Activated B cell treated with CpG ODN at 0.5 μM for 24 hours (primary cell): ENCODE results near the gene ARL4A. TPM values are rescaled to one million over a fixed set of nuclear protein-coding genes. Genes with fewer than 3 reads are reported as not detected.

Experiments
- ATAC-seq: fragments of 200-7000 bp; cut with Tn5 transposase; one replicate; pipeline ENCODE4 v1.10.0; 2021; ENCODE audit warnings: low read depth, mild to moderate bottlenecking, moderate library complexity
- CTCF ChIA-PET: fragments of 350-600 bp; sonication (Branson Sonifier 250); formaldehyde crosslinking; loops from one replicate; lab custom pipeline; 2021; ENCODE audit warnings: antibody characterized with exemption; lab: Charles Lee
- POLR2A ChIA-PET: fragments of 350-600 bp; sonication (Branson Sonifier 250); formaldehyde crosslinking; loops from one replicate; lab custom pipeline; 2021; ENCODE audit warnings: antibody characterized with exemption; lab: Charles Lee
- DNase-seq: peaks from one replicate; pipeline ENCODE4 v3.0.0; 2022
- H3K27ac Mint-ChIP-seq: one replicate; pipeline ENCODE4 v1.8.0; 2020; ENCODE audit warnings: mixed read lengths
- H3K27me3 Mint-ChIP-seq: one replicate; pipeline ENCODE4 v1.8.0; 2021; ENCODE audit warnings: mixed read lengths
- H3K36me3 Mint-ChIP-seq: one replicate; pipeline ENCODE4 v1.8.0; 2021; ENCODE audit warnings: low read depth, mixed read lengths
- H3K4me1 Mint-ChIP-seq: one replicate; pipeline ENCODE4 v1.8.0; 2021; ENCODE audit warnings: mixed read lengths
- H3K4me3 Mint-ChIP-seq: one replicate; pipeline ENCODE4 v1.8.0; 2020; ENCODE audit warnings: mild to moderate bottlenecking, mixed read lengths
- H3K9me3 Mint-ChIP-seq: one replicate; pipeline ENCODE4 v1.8.0; 2020; ENCODE audit warnings: mixed read lengths
- CTCF ChIP-seq: fragments of 200-600 bp; IDR thresholded peaks from one replicate; pipeline ENCODE4 v1.8.0; 2022; ENCODE audit warnings: antibody characterized with exemption, mild to moderate bottlenecking
- intact Hi-C: fragments of 100-400 bp; cut with micrococcal nuclease; formaldehyde crosslinking; loops from one replicate; pipeline ENCODE4 v1.15.1; 2024
- total RNA-seq: library from RNA; stranded (reverse); gene quantifications from 2 replicates; pipeline ENCODE4 v1.2.3, GENCODE V29; 2022

Gene ARL4A
- total RNA-seq, 1 donor from 2014 or later: 11.9 TPM

DNA sequence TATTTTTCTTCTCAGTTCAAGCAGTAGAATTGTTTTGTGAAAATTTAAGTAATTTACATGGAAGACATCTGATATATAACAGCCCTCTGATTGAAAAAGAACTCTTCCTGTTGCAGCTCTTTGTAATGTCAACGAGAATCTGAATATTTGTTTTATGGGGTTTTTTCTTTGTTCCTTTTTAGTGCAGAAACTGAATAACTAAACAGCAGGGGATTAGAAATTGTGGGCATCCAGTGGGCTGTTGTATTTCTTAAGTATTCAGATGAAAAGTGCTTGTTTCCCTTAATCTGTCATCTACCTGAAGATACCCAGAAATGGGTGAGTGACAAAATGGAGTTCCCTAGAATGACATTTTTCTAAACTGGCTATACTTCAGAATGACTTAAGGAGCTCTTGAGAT, 7.4 kb downstream of the ARL4A start:
- H3K4me3 Mint-ChIP-seq: no peak overlapping the region
- no peak for TF ChIP-seq CTCF

GRCh38 chr7:12695965-12696364, 8.5 kb downstream of the ARL4A start:
- Mint-ChIP-seq H3K4me3 (no peak overlapping the region), H3K36me3 (no peaks in the 10 kb centered on the region), H3K27me3 (no peaks in the 10 kb centered on the region), H3K9me3 (no peaks in the 10 kb centered on the region), H3K27ac (no peak overlapping the region), H3K4me1 (peaks cover 6% of the 10 kb centered on the region)
- ChIA-PET CTCF (interaction anchor here (2.9 kb wide), 1 partner anchor 10 kb away, joined by 13 read pairs; the partner anchor contains the start of gene ARL4A), POLR2A (interaction anchor here (3.0 kb wide), 1 partner anchor 9 kb away, joined by 11 read pairs; the partner anchor contains the start of gene ARL4A)
- TF ChIP-seq CTCF: no peak
- DNase-seq (no peak), ATAC-seq (no peak)
- intact Hi-C loops: no loop called here

More for the DNA sequence above, 7.4 kb downstream of the ARL4A start:
- ChIA-PET POLR2A (interaction anchor here (3.0 kb wide), 1 partner anchor 8 kb away, joined by 11 read pairs; the partner anchor contains the start of gene ARL4A), CTCF (interaction anchor here (2.9 kb wide), 1 partner anchor 8 kb away, joined by 13 read pairs; the partner anchor contains the start of gene ARL4A)
- no peaks in the 10 kb centered on the region for H3K27me3 Mint-ChIP-seq
- no peak for DNase-seq
- H3K27ac Mint-ChIP-seq: no peak overlapping the region
- peaks cover 7% of the 10 kb centered on the region for H3K4me1 Mint-ChIP-seq
- peaks cover under 1% of the 10 kb centered on the region for H3K36me3 Mint-ChIP-seq
- H3K9me3 Mint-ChIP-seq: no peaks in the 10 kb centered on the region
- intact Hi-C loops: no loop called here
- ATAC-seq: no peak

DNA sequence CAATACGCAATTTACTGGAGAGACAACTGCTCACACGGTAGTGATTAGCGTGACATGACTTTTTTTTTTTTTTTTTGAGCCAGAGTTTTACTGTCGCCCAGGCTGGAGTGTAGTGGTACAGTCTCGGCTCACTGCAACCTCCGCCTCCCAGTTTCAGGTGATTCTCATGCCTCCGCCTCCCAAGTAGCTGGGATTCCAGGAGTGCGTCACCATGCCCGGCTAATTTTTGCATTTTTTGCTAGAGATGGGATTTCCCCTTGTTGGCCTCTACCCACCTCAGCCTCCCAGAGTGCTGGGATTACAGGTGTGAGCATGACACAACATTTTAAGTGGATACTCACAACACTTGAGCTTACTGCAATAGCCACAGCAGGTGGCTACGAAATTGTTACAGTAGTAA, 11.9 kb downstream of the ARL4A start:
- Mint-ChIP-seq H3K9me3 (peaks cover 9% of the 10 kb centered on the region), H3K4me3 (no peak overlapping the region), H3K27me3 (no peaks in the 10 kb centered on the region), H3K4me1 (peaks cover 6% of the 10 kb centered on the region), H3K27ac (no peak overlapping the region), H3K36me3 (peaks cover 3% of the 10 kb centered on the region)
- ATAC-seq (no peak), DNase-seq (no peak)
- ChIA-PET POLR2A (no interaction called here), CTCF (interaction anchor here (1.5 kb wide), 1 partner anchor 23 kb away, joined by 3 read pairs; no protein-coding TSS in a partner anchor)
- TF ChIP-seq CTCF: no peak
- intact Hi-C loops: no loop called here

GRCh38 chr7:12701433-12701832, 14.0 kb downstream of the ARL4A start:
- DNase-seq (no peak), ATAC-seq (no peak)
- Mint-ChIP-seq H3K4me3 (no peak overlapping the region), H3K4me1 (peaks cover 5% of the 10 kb centered on the region), H3K9me3 (peaks cover 9% of the 10 kb centered on the region), H3K36me3 (peaks cover 3% of the 10 kb centered on the region), H3K27ac (no peak overlapping the region), H3K27me3 (no peaks in the 10 kb centered on the region)
- POLR2A ChIA-PET: no interaction called here
- CTCF ChIA-PET: no interaction called here
- TF ChIP-seq CTCF: no peak
- intact Hi-C loops: no loop called here

DNA sequence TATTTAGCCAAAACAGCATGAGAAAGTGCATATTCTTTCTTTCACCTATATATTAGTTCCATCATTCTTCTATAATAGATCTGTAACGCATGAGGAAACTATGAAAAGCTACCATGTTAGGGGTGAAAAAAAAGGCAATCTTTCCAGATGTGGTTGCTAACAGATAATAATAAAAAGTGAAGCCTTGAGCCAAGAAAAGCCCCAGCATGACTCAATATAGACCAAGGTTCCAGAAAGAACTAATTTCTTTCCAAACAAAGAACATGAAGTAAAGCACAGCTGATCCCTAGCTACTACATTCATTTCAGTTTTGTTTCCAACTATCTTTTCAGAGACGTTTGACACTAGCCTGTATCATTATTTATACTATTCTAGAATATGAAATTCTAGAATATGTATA, 16.4 kb downstream of the ARL4A start:
- peaks cover 9% of the 10 kb centered on the region for H3K9me3 Mint-ChIP-seq

More for the DNA sequence above, 16.4 kb downstream of the ARL4A start:
- ChIA-PET POLR2A (no interaction called here), CTCF (no interaction called here)
- peaks cover 3% of the 10 kb centered on the region for H3K36me3 Mint-ChIP-seq
- H3K4me1 Mint-ChIP-seq: no peaks in the 10 kb centered on the region
- H3K4me3 Mint-ChIP-seq: no peak overlapping the region
- TF ChIP-seq CTCF: no peak
- ATAC-seq (no peak), DNase-seq (no peak)
- H3K27me3 Mint-ChIP-seq: no peaks in the 10 kb centered on the region
- H3K27ac Mint-ChIP-seq: no peak overlapping the region
- intact Hi-C loops: no loop called here
